GM18519 (cell line): ENCODE data around the gene SLC25A29.
"Not testable (repeated sequence)": the region's sequence is repeated elsewhere in the genome, so short reads cannot be mapped to it uniquely, and the experiment has no call there.

Experiments
- ATAC-seq: cut with Tn5 transposase; IDR thresholded peaks from one replicate; pipeline ENCODE4 v1.9.1; 2021; ENCODE audit warnings: mild to moderate bottlenecking, moderate library complexity; ENCODE audit not compliant: unreplicated experiment, low FRiP score

Gene SLC25A29

GRCh38 chr14:100313464-100314230 is 7.4 kb upstream of the SLC25A29 start:
- no peak for ATAC-seq

GRCh38 chr14:100312877-100313400 is 6.7 kb upstream of the SLC25A29 start:
- no peak for ATAC-seq

- not testable (repeated sequence) for ATAC-seq
These were observed 6.0 kb upstream of the SLC25A29 start for GRCh38 chr14:100312110-100312876.

- ATAC-seq, result no peak
These were observed 2.9 kb upstream of the SLC25A29 start for GRCh38 chr14:100309028-100309737.

- not testable (repeated sequence) for ATAC-seq
These were observed 2.2 kb upstream of the SLC25A29 start for GRCh38 chr14:100308427-100308792.

GRCh38 chr14:100307766-100308426 is 1.7 kb upstream of the SLC25A29 start:
- no peak for ATAC-seq

- no peak for ATAC-seq
These were observed 938 bp upstream of the SLC25A29 start for GRCh38 chr14:100306998-100307765.

GRCh38 chr14:100305324-100306100 is 732 bp downstream of the SLC25A29 start:
- ATAC-seq, result no peak

GRCh38 chr14:100304825-100305323 is 1.4 kb downstream of the SLC25A29 start:
- ATAC-seq, result no peak

GRCh38 chr14:100303925-100304324 is 2.3 kb downstream of the SLC25A29 start:
- no peak for ATAC-seq

GRCh38 chr14:100303179-100303578 is 3.1 kb downstream of the SLC25A29 start:
- ATAC-seq, result no peak

- no peak for ATAC-seq
These were observed 3.6 kb downstream of the SLC25A29 start for GRCh38 chr14:100302616-100303015.

- ATAC-seq, result no peak
These were observed 7.0 kb downstream of the SLC25A29 start for GRCh38 chr14:100299238-100299560.

GRCh38 chr14:100298551-100299237 is 7.5 kb downstream of the SLC25A29 start:
- no peak for ATAC-seq

- peak; percentile 75 for ATAC-seq
These were observed 8.6 kb downstream of the SLC25A29 start for GRCh38 chr14:100297320-100298300.

GRCh38 chr14:100296729-100297128 is 9.5 kb downstream of the SLC25A29 start:
- ATAC-seq, result not testable (repeated sequence)

- ATAC-seq, result no peak
These were observed 10.1 kb downstream of the SLC25A29 start for GRCh38 chr14:100296106-100296651.
